Measurements from ENCODE around the gene REXO4. TPM values are rescaled to one million over a fixed set of nuclear protein-coding genes. Genes with fewer than 3 reads are reported as not detected.

The REXO4 gene
- total RNA-seq, 4 donors from 2014 or later, result 6.4 to 25.0 (median 20.2) TPM

DNA sequence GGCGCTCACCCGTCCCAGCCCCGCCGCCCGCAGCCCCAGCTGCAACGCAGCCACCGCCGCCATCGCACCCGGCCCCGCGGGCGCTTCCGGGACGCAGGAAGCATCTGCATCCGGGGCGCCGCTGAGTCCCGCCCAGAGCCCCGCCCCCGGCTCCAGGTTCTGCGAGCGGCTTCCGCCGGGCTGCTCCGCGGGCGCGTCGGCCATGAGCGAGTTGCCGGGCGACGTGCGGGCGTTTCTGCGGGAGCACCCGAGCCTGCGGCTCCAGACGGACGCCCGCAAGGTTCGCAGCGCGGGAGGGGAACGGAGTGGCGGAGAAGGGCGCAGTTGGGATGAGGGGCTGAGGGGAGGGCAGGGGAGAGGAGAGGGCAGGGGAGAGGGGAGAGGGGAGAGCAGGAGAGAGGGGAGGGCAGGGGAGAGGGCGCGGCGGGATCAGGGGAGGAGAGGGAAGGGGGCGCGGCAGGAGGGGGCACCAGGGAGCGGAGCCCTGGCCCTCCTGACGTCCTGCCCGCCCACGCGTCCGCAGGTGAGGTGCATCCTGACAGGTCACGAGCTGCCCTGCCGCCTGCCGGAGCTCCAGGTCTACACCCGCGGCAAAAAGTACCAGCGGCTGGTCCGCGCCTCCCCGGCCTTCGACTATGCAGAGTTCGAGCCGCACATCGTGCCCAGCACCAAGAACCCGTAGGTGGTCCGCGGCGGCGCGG lies 61.3 kb downstream of the REXO4 start, which contains the start of the genes SURF1 and SURF2:
SURF1 (minus strand) TSS at position 97 of the 701 bp plus-strand sequence; CDS start at position 63, 34 bp downstream.
SURF2 (plus strand) TSS at position 160 of the 701 bp plus-strand sequence; CDS start at position 203, 43 bp downstream.
- Histone ChIP-seq H3K27me3 (no peaks in the 10 kb centered on the region), H3K36me3 (no peaks in the 10 kb centered on the region), H3K27ac (peak within 1 kb of the TSS; percentile 67 to 68), H3K4me1 (peaks cover 0 to 13% of the 10 kb centered on the region in 2 donors), H3K9me3 (no peaks in the 10 kb centered on the region), H3K4me3 (peak within 1 kb of the TSS; percentile 60 to 83)
- intact Hi-C loops (cut with DNase I; ENCODE audit: low total_unique reads), result no loop called here
- TF ChIP-seq, protein P1, sequence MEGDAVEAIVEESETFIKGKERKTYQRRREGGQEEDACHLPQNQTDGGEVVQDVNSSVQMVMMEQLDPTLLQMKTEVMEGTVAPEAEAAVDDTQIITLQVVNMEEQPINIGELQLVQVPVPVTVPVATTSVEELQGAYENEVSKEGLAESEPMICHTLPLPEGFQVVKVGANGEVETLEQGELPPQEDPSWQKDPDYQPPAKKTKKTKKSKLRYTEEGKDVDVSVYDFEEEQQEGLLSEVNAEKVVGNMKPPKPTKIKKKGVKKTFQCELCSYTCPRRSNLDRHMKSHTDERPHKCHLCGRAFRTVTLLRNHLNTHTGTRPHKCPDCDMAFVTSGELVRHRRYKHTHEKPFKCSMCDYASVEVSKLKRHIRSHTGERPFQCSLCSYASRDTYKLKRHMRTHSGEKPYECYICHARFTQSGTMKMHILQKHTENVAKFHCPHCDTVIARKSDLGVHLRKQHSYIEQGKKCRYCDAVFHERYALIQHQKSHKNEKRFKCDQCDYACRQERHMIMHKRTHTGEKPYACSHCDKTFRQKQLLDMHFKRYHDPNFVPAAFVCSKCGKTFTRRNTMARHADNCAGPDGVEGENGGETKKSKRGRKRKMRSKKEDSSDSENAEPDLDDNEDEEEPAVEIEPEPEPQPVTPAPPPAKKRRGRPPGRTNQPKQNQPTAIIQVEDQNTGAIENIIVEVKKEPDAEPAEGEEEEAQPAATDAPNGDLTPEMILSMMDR (IDR thresholded peaks at IDR 0.05), result no peak
- TF ChIP-seq POLR2A (IDR thresholded peaks at IDR 0.05), result peak; percentile 48 to 49
- peak; percentile 79 to 88 for DNase-seq

Other genes with a start within 250 kb of the REXO4 start
- gene OBP2B, start 208.8 kb downstream of the REXO4 start, total RNA-seq, result not detected
- gene ABO, start 142.8 kb downstream of the REXO4 start, total RNA-seq, result 1 to 10 TPM in 1 of 4 donors, under 1 TPM in 3; 0.29 to 6.1 (median 0.59) TPM
- gene SURF6, start 81.8 kb downstream of the REXO4 start, total RNA-seq, result 10 to 100 TPM in 3 of 4 donors, 1 to 10 TPM in 1; 2.9 to 19.3 (median 17.2) TPM
- gene MED22, start 69.9 kb downstream of the REXO4 start, total RNA-seq, result 10 to 100 TPM in 3 of 4 donors, 1 to 10 TPM in 1; 10.0 to 41.0 (median 30.9) TPM
- gene RPL7A, start 69.8 kb downstream of the REXO4 start, total RNA-seq, result 1,000 to 10,000 TPM; 1,745 to 3,005 (median 2,502) TPM
- gene SURF1, start 61.5 kb downstream of the REXO4 start, total RNA-seq, result 10 to 100 TPM; 13.0 to 34.7 (median 24.4) TPM
- gene SURF2, start 61.5 kb downstream of the REXO4 start, total RNA-seq, result 10 to 100 TPM in 1 of 4 donors, 1 to 10 TPM in 1, under 1 TPM in 1, not detected in 1; 0.51 to 15.3 (median 5.9) TPM
- gene SURF4, start 42.0 kb downstream of the REXO4 start, total RNA-seq, result 100 to 1,000 TPM in 2 of 4 donors, 10 to 100 TPM in 2; 74.7 to 262 (median 108) TPM
- 1 to 10 TPM in 2 of 4 donors, under 1 TPM in 1, not detected in 1; 0.88 to 1.7 (median 1.5) TPM for gene STKLD1, start 41.6 kb downstream of the REXO4 start, total RNA-seq
- 1 to 10 TPM in 3 of 4 donors, not detected in 1; 1.8 to 4.9 (median 3.8) TPM for gene ADAMTS13, start 4.4 kb upstream of the REXO4 start, total RNA-seq
- 10 to 100 TPM in 1 of 4 donors, 1 to 10 TPM in 3; 2.3 to 21.6 (median 5.2) TPM for gene CACFD1, start 42.0 kb upstream of the REXO4 start, total RNA-seq
- gene SLC2A6, start 61.1 kb upstream of the REXO4 start, total RNA-seq, result 10 to 100 TPM in 1 of 4 donors, 1 to 10 TPM in 1, under 1 TPM in 2; 0.26 to 11.5 (median 2.1) TPM
- not detected for gene MYMK, start 106.9 kb upstream of the REXO4 start, total RNA-seq
- gene ADAMTSL2, start 116.7 kb upstream of the REXO4 start, total RNA-seq, result 1 to 10 TPM in 2 of 4 donors, under 1 TPM in 1, not detected in 1; 0.26 to 3.0 (median 2.4) TPM
- not detected for gene FAM163B, start 191.4 kb upstream of the REXO4 start, total RNA-seq
- 1 to 10 TPM in 1 of 4 donors, not detected in 3; 1.3 TPM for gene DBH, start 218.4 kb upstream of the REXO4 start, total RNA-seq